ENCODE measurements around the gene HEG1. TPM values are rescaled to one million over a fixed set of nuclear protein-coding genes. Genes with fewer than 3 reads are reported as not detected.
A peak's percentile ranks its signal among the peaks of the same experiment; 100 is the strongest.

Gene HEG1
- total and polyA plus RNA-seq, 2 of the 13 experiments (the other 11 are each of a cell fraction or from before 2014, with no cell fraction given) = 10.7 to 18.2 TPM

GRCh38 chr3:125076464-125076863 is 20.7 kb upstream of the HEG1 start:
- no peak for FAIRE-seq
- ChIA-PET POLR2A (no interaction called here), CTCF (ENCODE audit: low intra/inter-chr PET ratio, low total read pairs) (no interaction called here)
- Histone ChIP-seq H3K27me3 (ENCODE audit: control insufficient read depth in 1 of 2, insufficient read depth in 2 of 2, low read length in 2 of 2) (peaks cover 0 to 2% of the 10 kb centered on the region in 2 experiments; a peak in 1 of 5 replicates), H3K27ac (ENCODE audit: extremely low read length, insufficient read depth, low read length) (no peak overlapping the region), H3K4me3 (replicated peaks in 1 of 3; ENCODE audit: insufficient read depth in 1 of 3, low read depth in 2 of 3, low read length in 3 of 3) (no peak overlapping the region), H3K36me3 (replicated peaks in 1 of 2; ENCODE audit: control insufficient read depth in 1 of 2, insufficient read depth in 2 of 2, low read length in 2 of 2) (no peaks in the 10 kb centered on the region), H3K9me3 (ENCODE audit: low read length) (no peaks in the 10 kb centered on the region), H3K9ac (ENCODE audit: insufficient read depth, low read depth, low read length) (no peak overlapping the region), H3K79me2 (ENCODE audit: insufficient read depth, low read length) (no peaks in the 10 kb centered on the region), H4K20me1 (ENCODE audit: insufficient read depth, low read length) (no peaks in the 10 kb centered on the region), H3K4me2 (ENCODE audit: low read depth, low read length) (no peak overlapping the region), H2AFZ (ENCODE audit: low read length) (no peak overlapping the region), H3K4me1 (ENCODE audit: insufficient read depth, low read length) (peaks cover 20% of the 10 kb centered on the region)
- BruUV-seq (replicated peaks) = no TSS peak
- no peak for TF ChIP-seq REST (IDR thresholded peaks at IDR 0.05; ENCODE audit: borderline replicate concordance in 1 of 2, low read depth in 1 of 2, low read length in 2 of 2)
- ATAC-seq = no peak
- in situ Hi-C loops (cut with HindIII; ENCODE audit: extremely low pct_ligation_motif_present, low pct_unique_long_range_greater_than_20kb) = no loop called here
- DNase-seq (ENCODE audit: low spot score) = no peak
- intact Hi-C loops (cut with micrococcal nuclease; ENCODE audit: unreplicated experiment) = no loop called here
- 23% methylated on average over 1 of the region's 1 CpG for WGBS (ENCODE audit: low lambda C conversion rate)

GRCh38 chr3:125075738-125076137 is 19.9 kb upstream of the HEG1 start:
- DNase-seq (ENCODE audit: low spot score) (no peak), FAIRE-seq (no peak), ATAC-seq (peak; percentile 97)
- Histone ChIP-seq H3K79me2 (ENCODE audit: insufficient read depth, low read length) (no peaks in the 10 kb centered on the region), H3K27me3 (ENCODE audit: control insufficient read depth in 1 of 2, insufficient read depth in 2 of 2, low read length in 2 of 2) (peaks cover 0 to 2% of the 10 kb centered on the region in 2 experiments; a peak in 1 of 5 replicates), H3K36me3 (replicated peaks in 1 of 2; ENCODE audit: control insufficient read depth in 1 of 2, insufficient read depth in 2 of 2, low read length in 2 of 2) (no peaks in the 10 kb centered on the region), H3K4me2 (ENCODE audit: low read depth, low read length) (no peak overlapping the region), H2AFZ (ENCODE audit: low read length) (no peak overlapping the region), H3K9me3 (ENCODE audit: low read length) (no peaks in the 10 kb centered on the region), H4K20me1 (ENCODE audit: insufficient read depth, low read length) (no peaks in the 10 kb centered on the region), H3K9ac (ENCODE audit: insufficient read depth, low read depth, low read length) (no peak overlapping the region), H3K4me3 (replicated peaks in 1 of 3; ENCODE audit: insufficient read depth in 1 of 3, low read depth in 2 of 3, low read length in 3 of 3) (no peak overlapping the region), H3K27ac (ENCODE audit: extremely low read length, insufficient read depth, low read length) (no peak overlapping the region), H3K4me1 (ENCODE audit: insufficient read depth, low read length) (peaks cover 20% of the 10 kb centered on the region)
- 6% methylated on average over 3 of the region's 3 CpGs for WGBS (ENCODE audit: low lambda C conversion rate)
- no TSS peak for BruUV-seq (replicated peaks)
- intact Hi-C loops (cut with micrococcal nuclease; ENCODE audit: unreplicated experiment) = no loop called here
- in situ Hi-C loops (cut with HindIII; ENCODE audit: extremely low pct_ligation_motif_present, low pct_unique_long_range_greater_than_20kb) = no loop called here
- ChIA-PET CTCF (ENCODE audit: low intra/inter-chr PET ratio, low total read pairs) (no interaction called here), POLR2A (interaction anchor here (2.6 kb wide), 1 partner anchor 12 kb away, joined by 12 read pairs; no protein-coding TSS in a partner anchor)
- TF ChIP-seq BCLAF1 (IDR thresholded peaks at IDR 0.05) = no peak
- no peak for TF ChIP-seq ZBTB7A (CRISPR knock-in tag; IDR thresholded peaks at IDR 0.05)
- TF ChIP-seq KDM4B (CRISPR knock-in tag; IDR thresholded peaks at IDR 0.05) = no peak

Data from HepG2 (cell line).